Erythroblast (primary cell): ENCODE data around the gene SLC7A4.
A peak's percentile ranks its signal among the peaks of the same experiment; 100 is the strongest.
"Not testable (repeated sequence)": the region's sequence is repeated elsewhere in the genome, so short reads cannot be mapped to it uniquely, and the experiment has no call there.

Experiments used
- DNase-seq, 2 experiments: peaks; one replicate each; lab custom pipeline; 2025; lab: John Stamatoyannopoulos, UW
- GATA1 ChIP-seq: IDR thresholded peaks from 2 replicates; pipeline ENCODE4 v1.6.1; 2011; ENCODE audit warnings: low read depth, mild to moderate bottlenecking, control low read depth, low read length, moderate library complexity
- POLR2A ChIP-seq: IDR thresholded peaks from 2 replicates; pipeline ENCODE4 v1.6.1; 2011; ENCODE audit warnings: mild to moderate bottlenecking, low read length

Gene SLC7A4

GRCh38 chr22:21032037-21032867, at the start of gene SLC7A4:
Gene SLC7A4 (minus strand): TSS chr22:21032561. CDS start chr22:21031812, 749 bp downstream.
- TF ChIP-seq POLR2A (no peak), GATA1 (no peak)
- DNase-seq: peak; percentile 43 to 63

- no peak for DNase-seq
- TF ChIP-seq GATA1: no peak
- no peak for TF ChIP-seq POLR2A
Measured at GRCh38 chr22:21080435-21081137, 48.2 kb upstream of the SLC7A4 start.

GRCh38 chr22:21079493-21079892, 47.1 kb upstream of the SLC7A4 start:
- TF ChIP-seq POLR2A (no peak), GATA1 (no peak)
- no peak for DNase-seq

- TF ChIP-seq POLR2A (no peak), GATA1 (no peak)
- DNase-seq: no peak
Measured at GRCh38 chr22:21078916-21079315, 46.6 kb upstream of the SLC7A4 start.

GRCh38 chr22:21077884-21078508, 45.6 kb upstream of the SLC7A4 start:
- TF ChIP-seq POLR2A (no peak), GATA1 (no peak)
- no peak for DNase-seq

GRCh38 chr22:21076912-21077625, 44.7 kb upstream of the SLC7A4 start:
- TF ChIP-seq GATA1: no peak
- no peak for DNase-seq

GRCh38 chr22:21075516-21076138, 43.3 kb upstream of the SLC7A4 start:
- TF ChIP-seq GATA1: no peak
- no peak for TF ChIP-seq POLR2A
- no peak for DNase-seq

- no peak for DNase-seq
Measured at GRCh38 chr22:21074102-21074715, 41.8 kb upstream of the SLC7A4 start.

GRCh38 chr22:21073482-21073881, 41.1 kb upstream of the SLC7A4 start:
- no peak for DNase-seq

More at GRCh38 chr22:21074102-21074715, 41.8 kb upstream of the SLC7A4 start:
- TF ChIP-seq POLR2A: no peak
- no peak for TF ChIP-seq GATA1

GRCh38 chr22:21073023-21073422, 40.7 kb upstream of the SLC7A4 start:
- no peak for TF ChIP-seq GATA1
- no peak for DNase-seq

More at GRCh38 chr22:21073482-21073881, 41.1 kb upstream of the SLC7A4 start:
- no peak for TF ChIP-seq GATA1
- TF ChIP-seq POLR2A: no peak

- DNase-seq: not testable (repeated sequence)
Measured at GRCh38 chr22:21071796-21072195, 39.4 kb upstream of the SLC7A4 start.

GRCh38 chr22:21070690-21071615, 38.6 kb upstream of the SLC7A4 start:
- TF ChIP-seq GATA1 (no peak), POLR2A (no peak)
- DNase-seq: no peak
